ENCODE data around the gene RMND5B. TPM values are rescaled to one million over a fixed set of nuclear protein-coding genes. Genes with fewer than 3 reads are reported as not detected.

RMND5B gene
- total RNA-seq, 1 donor from 2014 or later: 32.6 TPM

DNA sequence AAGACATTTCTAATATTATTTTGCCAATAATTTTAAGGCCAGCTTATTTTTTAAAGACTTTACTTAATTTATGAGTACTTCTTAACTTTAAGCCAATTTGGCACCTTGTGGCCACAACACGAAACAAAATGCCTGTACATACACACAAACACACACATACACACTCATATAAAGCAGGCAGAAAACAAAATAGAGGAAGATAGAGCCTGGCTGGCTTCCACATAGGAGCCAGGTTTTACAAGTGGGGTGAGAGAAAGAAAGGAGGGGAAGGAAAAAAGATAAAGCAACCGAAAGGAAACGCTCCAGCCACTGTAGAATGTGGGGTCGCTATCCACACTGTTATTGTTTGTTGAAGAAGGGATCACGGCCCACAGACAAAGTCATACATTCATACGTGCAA, 46.0 kb downstream of the RMND5B start:
- Mint-ChIP-seq H3K9me3 (peaks cover 4% of the 10 kb centered on the region), H3K27ac (no peak overlapping the region), H3K36me3 (no peaks in the 10 kb centered on the region), H3K4me1 (no peaks in the 10 kb centered on the region), H3K27me3 (ENCODE audit: low read depth) (peaks cover 4% of the 10 kb centered on the region), H3K4me3 (no peak overlapping the region)
- TF ChIP-seq, protein P1, sequence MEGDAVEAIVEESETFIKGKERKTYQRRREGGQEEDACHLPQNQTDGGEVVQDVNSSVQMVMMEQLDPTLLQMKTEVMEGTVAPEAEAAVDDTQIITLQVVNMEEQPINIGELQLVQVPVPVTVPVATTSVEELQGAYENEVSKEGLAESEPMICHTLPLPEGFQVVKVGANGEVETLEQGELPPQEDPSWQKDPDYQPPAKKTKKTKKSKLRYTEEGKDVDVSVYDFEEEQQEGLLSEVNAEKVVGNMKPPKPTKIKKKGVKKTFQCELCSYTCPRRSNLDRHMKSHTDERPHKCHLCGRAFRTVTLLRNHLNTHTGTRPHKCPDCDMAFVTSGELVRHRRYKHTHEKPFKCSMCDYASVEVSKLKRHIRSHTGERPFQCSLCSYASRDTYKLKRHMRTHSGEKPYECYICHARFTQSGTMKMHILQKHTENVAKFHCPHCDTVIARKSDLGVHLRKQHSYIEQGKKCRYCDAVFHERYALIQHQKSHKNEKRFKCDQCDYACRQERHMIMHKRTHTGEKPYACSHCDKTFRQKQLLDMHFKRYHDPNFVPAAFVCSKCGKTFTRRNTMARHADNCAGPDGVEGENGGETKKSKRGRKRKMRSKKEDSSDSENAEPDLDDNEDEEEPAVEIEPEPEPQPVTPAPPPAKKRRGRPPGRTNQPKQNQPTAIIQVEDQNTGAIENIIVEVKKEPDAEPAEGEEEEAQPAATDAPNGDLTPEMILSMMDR (IDR thresholded peaks at IDR 0.05; ENCODE audit: unreplicated experiment): no peak
- no peak for DNase-seq (ENCODE audit: low spot score in 2 of 2, unreplicated experiment in 2 of 2)

DNA sequence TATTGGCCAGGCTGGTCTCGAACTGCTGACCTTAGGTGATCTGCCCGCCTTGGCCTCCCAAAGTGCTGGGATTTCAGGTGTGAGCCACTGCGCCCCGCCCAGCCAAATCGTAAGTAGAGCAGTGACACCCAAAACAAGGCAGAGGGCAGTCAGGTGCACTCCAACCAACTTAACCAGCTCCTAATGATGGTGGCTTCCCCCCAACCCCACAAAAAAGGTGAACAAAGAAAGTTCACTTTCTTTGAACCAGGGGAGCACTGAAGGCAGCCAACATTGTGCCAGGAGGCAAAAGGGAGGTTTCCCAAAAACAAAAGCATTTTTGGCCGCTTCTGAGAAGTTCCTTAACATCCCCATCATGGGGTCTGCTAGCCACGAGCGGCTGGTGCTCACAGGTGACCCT, 46.8 kb downstream of the RMND5B start:
- Mint-ChIP-seq H3K4me1 (peaks cover 7% of the 10 kb centered on the region), H3K27ac (no peak overlapping the region), H3K27me3 (ENCODE audit: low read depth) (peaks cover 4% of the 10 kb centered on the region), H3K36me3 (no peaks in the 10 kb centered on the region), H3K4me3 (no peak overlapping the region), H3K9me3 (peaks cover 4% of the 10 kb centered on the region)
- TF ChIP-seq, protein P1 (IDR thresholded peaks at IDR 0.05; ENCODE audit: unreplicated experiment): no peak
- DNase-seq (ENCODE audit: low spot score in 2 of 2, unreplicated experiment in 2 of 2): no peak

DNA sequence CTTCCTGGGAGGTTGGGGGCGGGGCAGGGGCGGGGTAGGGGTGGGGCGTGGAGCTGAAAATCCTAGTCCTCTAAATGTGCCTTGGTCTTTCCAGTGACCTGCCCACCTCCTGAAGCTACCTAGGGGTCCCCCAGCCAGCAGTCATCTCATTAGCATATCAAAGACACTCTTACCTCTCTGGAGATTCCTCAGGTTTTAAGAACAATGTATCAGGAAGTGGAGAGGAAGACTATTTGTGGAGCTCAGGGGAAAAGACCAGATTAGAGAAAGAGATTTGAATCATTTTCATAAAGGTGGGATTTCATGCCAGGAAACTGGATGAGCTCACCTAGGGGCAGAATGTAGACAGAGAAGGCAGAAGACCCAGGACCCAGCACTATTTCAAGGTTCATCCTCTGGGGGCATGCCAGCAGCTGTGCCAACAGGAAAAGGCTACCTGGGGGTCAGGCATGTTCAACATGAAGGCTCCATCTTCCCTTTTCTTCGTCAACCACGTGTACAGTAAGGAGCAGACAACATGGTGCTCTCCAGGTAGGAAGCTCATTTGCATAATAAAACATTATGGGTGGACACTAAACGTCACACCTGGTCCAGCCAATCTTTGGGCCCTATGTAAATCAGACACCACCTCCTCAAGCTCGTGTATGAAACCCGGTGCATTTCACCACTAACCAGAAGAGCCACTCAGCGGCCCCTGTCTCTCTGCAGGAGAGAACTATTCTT, 49.5 kb downstream of the RMND5B start:
- DNase-seq (ENCODE audit: low spot score in 2 of 2, unreplicated experiment in 2 of 2): no peak
- Mint-ChIP-seq H3K27me3 (ENCODE audit: low read depth) (peaks cover 4% of the 10 kb centered on the region), H3K4me3 (no peak overlapping the region), H3K27ac (no peak overlapping the region), H3K36me3 (no peaks in the 10 kb centered on the region), H3K9me3 (peaks cover 4% of the 10 kb centered on the region), H3K4me1 (peaks cover 7% of the 10 kb centered on the region)
- TF ChIP-seq, protein P1 (IDR thresholded peaks at IDR 0.05; ENCODE audit: unreplicated experiment): no peak

DNA sequence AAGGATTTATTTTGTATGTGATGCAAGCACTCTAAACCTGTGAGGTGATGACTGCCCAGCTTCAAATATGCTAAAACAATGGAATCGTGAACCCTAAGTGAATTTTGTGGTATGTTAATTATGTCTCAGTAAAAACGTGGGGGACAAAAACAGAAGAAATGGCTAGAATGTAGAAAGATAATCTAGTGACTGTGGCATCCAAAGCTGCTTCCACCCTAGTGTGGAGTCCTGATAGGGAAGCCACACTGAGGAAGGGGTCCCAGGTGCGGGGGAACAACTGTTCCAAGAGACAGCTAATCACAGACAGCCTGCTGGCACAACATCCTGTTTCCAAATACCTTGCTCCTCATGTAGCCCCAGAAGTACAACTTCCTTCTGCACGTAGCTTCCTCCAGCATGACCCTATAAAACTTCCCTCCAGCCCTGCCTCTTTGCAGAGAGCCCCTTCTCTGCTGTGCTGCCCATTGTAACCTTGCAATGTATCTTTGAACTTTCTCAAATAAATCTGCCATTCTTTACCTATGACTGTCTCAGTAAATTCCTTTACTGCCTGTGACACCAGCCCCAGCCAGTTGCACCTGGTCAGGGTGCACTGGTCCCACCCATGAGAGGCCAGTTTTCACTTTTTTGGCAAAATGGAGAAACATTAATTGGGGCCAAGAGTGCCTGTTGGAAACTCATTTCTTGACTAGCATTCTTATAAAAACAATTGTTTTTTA, 51.5 kb downstream of the RMND5B start:
- Mint-ChIP-seq H3K9me3 (peaks cover 4% of the 10 kb centered on the region), H3K36me3 (no peaks in the 10 kb centered on the region), H3K4me1 (peaks cover 7% of the 10 kb centered on the region), H3K27me3 (ENCODE audit: low read depth) (peaks cover 4% of the 10 kb centered on the region), H3K4me3 (no peak overlapping the region), H3K27ac (no peak overlapping the region)
- TF ChIP-seq, protein P1 (IDR thresholded peaks at IDR 0.05; ENCODE audit: unreplicated experiment): no peak
- DNase-seq (ENCODE audit: low spot score in 2 of 2, unreplicated experiment in 2 of 2): no peak

DNA sequence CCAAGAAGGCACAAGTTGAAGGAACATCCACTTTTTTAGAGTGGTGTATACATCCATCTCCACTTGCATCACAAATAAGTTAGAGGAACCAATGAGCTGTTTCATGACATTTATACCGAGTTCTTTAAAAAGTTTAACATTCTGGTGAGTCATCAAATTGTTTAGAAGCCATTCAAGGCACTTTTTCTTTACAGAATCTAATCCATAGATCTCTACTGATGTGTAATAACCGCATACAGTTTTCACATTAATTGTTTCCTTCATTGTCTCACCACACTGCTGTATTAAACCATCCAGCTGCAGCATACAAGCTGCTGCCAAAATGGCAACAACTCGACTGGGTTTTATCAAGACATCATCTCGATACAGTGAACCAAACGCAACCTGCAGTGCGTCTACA, 55.6 kb downstream of the RMND5B start:
- Mint-ChIP-seq H3K9me3 (no peaks in the 10 kb centered on the region), H3K4me3 (no peak overlapping the region), H3K27me3 (ENCODE audit: low read depth) (no peaks in the 10 kb centered on the region), H3K4me1 (peaks cover 7% of the 10 kb centered on the region), H3K27ac (peak overlapping the region; percentile 27), H3K36me3 (no peaks in the 10 kb centered on the region)
- no peak for DNase-seq (ENCODE audit: low spot score in 2 of 2, unreplicated experiment in 2 of 2)
- TF ChIP-seq, protein P1 (IDR thresholded peaks at IDR 0.05; ENCODE audit: unreplicated experiment): no peak
